ENCODE results near the gene AKR1C1. TPM values are rescaled to one million over a fixed set of nuclear protein-coding genes. Genes with fewer than 3 reads are reported as not detected.

Gene AKR1C1
- total and polyA plus RNA-seq, 2 of the 4 experiments (the other 2 are of a cell fraction): 5.0 to 5.4 TPM

- DNase-seq (no peak), ATAC-seq (ENCODE audit: low read depth) (no peak)
- Histone ChIP-seq H3K27ac (ENCODE audit: insufficient read depth, low read length) (no peak overlapping the region), H3K27me3 (ENCODE audit: control insufficient read depth, insufficient read depth, low read length) (no peaks in the 10 kb centered on the region; the same call in 1 of the 2 replicates), H3K14ac (replicated peaks; ENCODE audit: low read depth, low read length) (no peak overlapping the region), H3K9me1 (ENCODE audit: insufficient read depth, low read length) (no peaks in the 10 kb centered on the region), H3K56ac (ENCODE audit: extremely low read depth, insufficient read depth, low read length) (no peak overlapping the region), H4K8ac (ENCODE audit: low read depth in 2 of 2, low read length in 2 of 2) (no peak overlapping the region), H3K4ac (ENCODE audit: low read depth, low read length) (no peak overlapping the region), H4K20me1 (ENCODE audit: insufficient read depth, low read length) (no peaks in the 10 kb centered on the region), H4K91ac (ENCODE audit: insufficient read depth, low read depth, low read length) (no peak overlapping the region), H2AK5ac (ENCODE audit: low read depth, low read length) (no peak overlapping the region), H3K4me3 (ENCODE audit: insufficient read depth, low read depth, low read length) (no peak overlapping the region), H2BK5ac (ENCODE audit: low read depth, low read length, poor library complexity, severe bottlenecking) (no peak overlapping the region), H3K79me1 (ENCODE audit: low read depth in 1 of 2, low read length in 2 of 2) (no peaks in the 10 kb centered on the region), H2BK20ac (ENCODE audit: low read depth, low read length) (no peak overlapping the region), H3K4me1 (ENCODE audit: control insufficient read depth, insufficient read depth, low read length) (peaks cover 14% of the 10 kb centered on the region), H3K36me3 (ENCODE audit: control insufficient read depth, insufficient read depth, low read length) (no peaks in the 10 kb centered on the region), H4K5ac (ENCODE audit: low read depth, low read length) (no peak overlapping the region), H3K4me2 (ENCODE audit: low read depth, low read length) (no peak overlapping the region), H3K18ac (ENCODE audit: low read depth, low read length) (no peak overlapping the region), H3K9me3 (ENCODE audit: control insufficient read depth, insufficient read depth, low read length) (no peaks in the 10 kb centered on the region), H2AFZ (replicated peaks; ENCODE audit: low read length, poor library complexity) (peak overlapping the region; percentile 26), H3K23ac (ENCODE audit: low read depth, low read length) (no peak overlapping the region), H2BK15ac (ENCODE audit: low read depth, low read length) (no peak overlapping the region), H2AK9ac (replicated peaks; ENCODE audit: low read depth, low read length, poor library complexity) (no peak overlapping the region), H2BK120ac (ENCODE audit: low read depth, low read length) (no peak overlapping the region), H3K9ac (ENCODE audit: low read depth, low read length) (no peak overlapping the region)
- ChIA-PET POLR2A (ENCODE audit: unreplicated experiment) (no interaction called here), CTCF (no interaction called here)
- dilution Hi-C loops (cut with HindIII; ENCODE audit: low sequenced_read_pairs, unreplicated experiment) (no loop called here), in situ Hi-C loops (cut with MboI; ENCODE audit: low sequenced_read_pairs) (no loop called here), intact Hi-C loops (cut with micrococcal nuclease) (no loop called here)
- no peak for TF ChIP-seq POLR2A (IDR thresholded peaks at IDR 0.05; ENCODE audit: low read depth, low read length)
- no peak for TF ChIP-seq RFX5 (IDR thresholded peaks at IDR 0.05; ENCODE audit: low read depth, low read length)
- no peak for TF ChIP-seq RAD21 (IDR thresholded peaks at IDR 0.05; ENCODE audit: low read length)
- TF ChIP-seq CHD1 (IDR thresholded peaks at IDR 0.05; ENCODE audit: low read depth, low read length): no peak
- no peak for TF ChIP-seq USF2 (IDR thresholded peaks at IDR 0.05; ENCODE audit: low read depth, low read length)
- no peak for TF ChIP-seq CEBPB (IDR thresholded peaks at IDR 0.05; ENCODE audit: low read depth, low read length)
- no peak for TF ChIP-seq FOS (IDR thresholded peaks at IDR 0.05; ENCODE audit: low read depth, low read length)
- TF ChIP-seq CTCF (conservative IDR thresholded peaks at IDR 0.05; ENCODE audit: low read depth, low read length): no peak
- no peak for TF ChIP-seq NFE2L2 (IDR thresholded peaks at IDR 0.05; ENCODE audit: low read depth, low read length)
- no peak for TF ChIP-seq BHLHE40 (IDR thresholded peaks at IDR 0.05; ENCODE audit: low read depth, low read length)
- no peak for TF ChIP-seq MAFK (IDR thresholded peaks at IDR 0.05; ENCODE audit: low read depth, low read length)
- TF ChIP-seq MAZ (IDR thresholded peaks at IDR 0.05; ENCODE audit: borderline replicate concordance, low read depth, low read length): no peak
- TF ChIP-seq SMC3 (IDR thresholded peaks at IDR 0.05; ENCODE audit: low read depth, low read length): no peak
- TF ChIP-seq ELK1 (IDR thresholded peaks at IDR 0.05; ENCODE audit: borderline replicate concordance, low read depth, low read length): no peak
- no peak for TF ChIP-seq RCOR1 (IDR thresholded peaks at IDR 0.05; ENCODE audit: insufficient replicate concordance, low read length)
- WGBS, 2 experiments (ENCODE audit: extremely low coverage in 2 of 2, insufficient read length in 1 of 2): 39% methylated on average over 3 of the region's 7 CpGs; no CpG with 5 or more reads in 1 of the 2 experiments
- BruUV-seq (replicated peaks): no TSS peak
These were observed 23.8 kb upstream of the AKR1C1 start for GRCh38 chr10:4939224-4940072.

Data from IMR-90 (cell line).